HL-60 (cell line): ENCODE data around the gene ACD.

Experiments used
- DNase-seq, 2 experiments: peaks; one replicate each; pipeline ENCODE4 v3.0.0-alpha.2; 2010 to 2020; ENCODE audit warnings: low read depth in 1 of 2, low spot score in 1 of 2
- H3K27ac ChIP-seq: fragments of 250-450 bp; sonication (Bioruptor Pico); replicated peaks from 2 replicates; pipeline ENCODE4 v1.5.1; 2020; ENCODE audit warnings: mild to moderate bottlenecking, moderate library complexity
- H3K27me3 ChIP-seq: fragments of 250-450 bp; sonication (Bioruptor Pico); 2 replicates; pipeline ENCODE4 v1.5.1; 2021; ENCODE audit warnings: mild to moderate bottlenecking, moderate library complexity; ENCODE audit not compliant: insufficient read depth, poor library complexity, severe bottlenecking
- H3K4me3 ChIP-seq: replicated peaks from 2 replicates; pipeline ENCODE4 v1.5.1; 2011; ENCODE audit warnings: mild to moderate bottlenecking, control low read depth, low read length; ENCODE audit not compliant: insufficient read depth
- CTCF ChIP-seq: IDR thresholded peaks from one replicate; pipeline ENCODE4 v1.5.1; 2011; ENCODE audit warnings: low read length, control low read depth, inconsistent platforms; ENCODE audit not compliant: insufficient read depth
- GABPA ChIP-seq: IDR thresholded peaks from 2 replicates; pipeline ENCODE4 v1.6.1; 2012; ENCODE audit warnings: low read depth
- POLR2AphosphoS5 ChIP-seq: IDR thresholded peaks from 2 replicates; pipeline ENCODE4 v1.6.1; 2012; ENCODE audit warnings: low read depth
- SPI1 ChIP-seq: IDR thresholded peaks from 2 replicates; pipeline ENCODE4 v1.6.1; 2012; ENCODE audit warnings: low read depth, mild to moderate bottlenecking, borderline replicate concordance
- TF ChIP-seq, protein P1 (sequence below): IDR thresholded peaks from 2 replicates; pipeline ENCODE4 v1.6.1; 2012; ENCODE audit warnings: low read depth; ENCODE audit not compliant: insufficient replicate concordance

ACD gene

GRCh38 chr16:67644038-67644437 lies 16.0 kb downstream of the ACD start:
- H3K27me3 ChIP-seq = no peaks in the 10 kb centered on the region
- no peak for TF ChIP-seq POLR2AphosphoS5
- TF ChIP-seq SPI1 = no peak
- no peak for TF ChIP-seq GABPA
- TF ChIP-seq, protein P1, sequence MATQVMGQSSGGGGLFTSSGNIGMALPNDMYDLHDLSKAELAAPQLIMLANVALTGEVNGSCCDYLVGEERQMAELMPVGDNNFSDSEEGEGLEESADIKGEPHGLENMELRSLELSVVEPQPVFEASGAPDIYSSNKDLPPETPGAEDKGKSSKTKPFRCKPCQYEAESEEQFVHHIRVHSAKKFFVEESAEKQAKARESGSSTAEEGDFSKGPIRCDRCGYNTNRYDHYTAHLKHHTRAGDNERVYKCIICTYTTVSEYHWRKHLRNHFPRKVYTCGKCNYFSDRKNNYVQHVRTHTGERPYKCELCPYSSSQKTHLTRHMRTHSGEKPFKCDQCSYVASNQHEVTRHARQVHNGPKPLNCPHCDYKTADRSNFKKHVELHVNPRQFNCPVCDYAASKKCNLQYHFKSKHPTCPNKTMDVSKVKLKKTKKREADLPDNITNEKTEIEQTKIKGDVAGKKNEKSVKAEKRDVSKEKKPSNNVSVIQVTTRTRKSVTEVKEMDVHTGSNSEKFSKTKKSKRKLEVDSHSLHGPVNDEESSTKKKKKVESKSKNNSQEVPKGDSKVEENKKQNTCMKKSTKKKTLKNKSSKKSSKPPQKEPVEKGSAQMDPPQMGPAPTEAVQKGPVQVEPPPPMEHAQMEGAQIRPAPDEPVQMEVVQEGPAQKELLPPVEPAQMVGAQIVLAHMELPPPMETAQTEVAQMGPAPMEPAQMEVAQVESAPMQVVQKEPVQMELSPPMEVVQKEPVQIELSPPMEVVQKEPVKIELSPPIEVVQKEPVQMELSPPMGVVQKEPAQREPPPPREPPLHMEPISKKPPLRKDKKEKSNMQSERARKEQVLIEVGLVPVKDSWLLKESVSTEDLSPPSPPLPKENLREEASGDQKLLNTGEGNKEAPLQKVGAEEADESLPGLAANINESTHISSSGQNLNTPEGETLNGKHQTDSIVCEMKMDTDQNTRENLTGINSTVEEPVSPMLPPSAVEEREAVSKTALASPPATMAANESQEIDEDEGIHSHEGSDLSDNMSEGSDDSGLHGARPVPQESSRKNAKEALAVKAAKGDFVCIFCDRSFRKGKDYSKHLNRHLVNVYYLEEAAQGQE = no peak
- TF ChIP-seq CTCF = no peak
- no peak for DNase-seq
- no peak overlapping the region for H3K27ac ChIP-seq
- no peak overlapping the region for H3K4me3 ChIP-seq

- TF ChIP-seq POLR2AphosphoS5 = no peak
- H3K27ac ChIP-seq = no peak overlapping the region
- H3K27me3 ChIP-seq = no peaks in the 10 kb centered on the region
- DNase-seq = no peak
- H3K4me3 ChIP-seq = no peak overlapping the region
These were observed 18.0 kb downstream of the ACD start for GRCh38 chr16:67641779-67642708.

- Histone ChIP-seq H3K27me3 (no peaks in the 10 kb centered on the region), H3K27ac (no peak overlapping the region), H3K4me3 (no peak overlapping the region)
- no peak for DNase-seq
- no peak for TF ChIP-seq POLR2AphosphoS5
- TF ChIP-seq, protein P1 = no peak
- TF ChIP-seq SPI1 = no peak
These were observed 22.4 kb downstream of the ACD start for GRCh38 chr16:67637625-67638024.

- Histone ChIP-seq H3K27me3 (no peaks in the 10 kb centered on the region), H3K27ac (no peak overlapping the region), H3K4me3 (no peak overlapping the region)
- DNase-seq = no peak
- TF ChIP-seq SPI1 (no peak), POLR2AphosphoS5 (no peak), CTCF (no peak), GABPA (no peak)
- TF ChIP-seq, protein P1 = no peak
These were observed 23.3 kb downstream of the ACD start for GRCh38 chr16:67636713-67637112.
